ENCODE data around the gene ANKH.

GRCh38 chr5:14712666-14713065, 158.9 kb downstream of the ANKH start:
- TF ChIP-seq CTCF (conservative IDR thresholded peaks at IDR 0.05; ENCODE audit: low read length) (no peak), EZH2phosphoT487 (IDR thresholded peaks at IDR 0.05; ENCODE audit: borderline replicate concordance) (no peak)
